WTC11 (cell line): Measurements from ENCODE around the gene CLCN4. TPM values are rescaled to one million over a fixed set of nuclear protein-coding genes. Genes with fewer than 3 reads are reported as not detected.

Experiments used
- ATAC-seq: fragments of 200-7000 bp; cut with Tn5 transposase; 2 replicates; pipeline ENCODE4 v1.10.0; 2021; ENCODE audit warnings: mild to moderate bottlenecking, moderate library complexity
- CTCF ChIA-PET: fragments of 300-600 bp; sonication (Branson Sonifier 250); formaldehyde crosslinking; loops from one replicate; lab custom pipeline; 2021; ENCODE audit warnings: antibody characterized with exemption; lab: Charles Lee
- POLR2A ChIA-PET: fragments of 350-600 bp; sonication (Branson Sonifier 250); formaldehyde crosslinking; loops from one replicate; lab custom pipeline; 2021; ENCODE audit warnings: antibody characterized with exemption; lab: Charles Lee
- DNase-seq: peaks from one replicate; pipeline ENCODE4 v3.0.0; 2021; ENCODE audit warnings: low spot score
- H3K27ac Mint-ChIP-seq: 2 replicates; pipeline ENCODE4 v1.8.0; 2021; ENCODE audit warnings: mixed read lengths
- H3K27me3 Mint-ChIP-seq: 2 replicates; pipeline ENCODE4 v1.8.0; 2021; ENCODE audit warnings: low read depth, mild to moderate bottlenecking, moderate library complexity, mixed read lengths
- H3K36me3 Mint-ChIP-seq: 2 replicates; pipeline ENCODE4 v1.8.0; 2021; ENCODE audit warnings: mixed read lengths
- H3K4me1 Mint-ChIP-seq: 2 replicates; pipeline ENCODE4 v1.8.0; 2022; ENCODE audit warnings: mixed read lengths
- H3K4me3 Mint-ChIP-seq: 2 replicates; pipeline ENCODE4 v1.8.0; 2021; ENCODE audit warnings: mild to moderate bottlenecking, moderate library complexity, mixed read lengths
- H3K9me3 Mint-ChIP-seq: 2 replicates; pipeline ENCODE4 v1.8.0; 2021; ENCODE audit warnings: mixed read lengths
- CBFB ChIP-seq: sonication (generic); formaldehyde crosslinking; IDR thresholded peaks from 2 replicates; pipeline ENCODE4 v1.8.1; 2022; ENCODE audit warnings: mild to moderate bottlenecking, low read depth, missing genetic modification reagents
- HMGA2 ChIP-seq: fragments of 250-450 bp; sonication (Bioruptor Pico); IDR thresholded peaks from 2 replicates; pipeline ENCODE4 v1.4.0; 2021; ENCODE audit warnings: mild to moderate bottlenecking, moderate library complexity
- IRF2 ChIP-seq: sonication (generic); formaldehyde crosslinking; IDR thresholded peaks from 2 replicates; pipeline ENCODE4 v1.8.0; 2022; ENCODE audit warnings: low read depth, missing genetic modification reagents, borderline replicate concordance
- JUN ChIP-seq: sonication (generic); formaldehyde crosslinking; IDR thresholded peaks from 2 replicates; pipeline ENCODE4 v1.8.0; 2023; ENCODE audit warnings: mild to moderate bottlenecking, missing genetic modification reagents
- MXD4 ChIP-seq: fragments of 250-450 bp; sonication (Bioruptor Pico); IDR thresholded peaks from 2 replicates; pipeline ENCODE4 v1.8.0; 2021; ENCODE audit warnings: mild to moderate bottlenecking, moderate library complexity, borderline replicate concordance
- NFATC4 ChIP-seq: fragments of 250-450 bp; sonication (Bioruptor Pico); IDR thresholded peaks from 2 replicates; pipeline ENCODE4 v1.9.0; 2021; ENCODE audit warnings: mild to moderate bottlenecking
- NR1H2 ChIP-seq: sonication (generic); formaldehyde crosslinking; IDR thresholded peaks from 2 replicates; pipeline ENCODE4 v1.9.0; 2021; ENCODE audit warnings: mild to moderate bottlenecking, moderate library complexity, missing genetic modification reagents
- NR3C1 ChIP-seq: sonication (generic); formaldehyde crosslinking; conservative IDR thresholded peaks from 2 replicates; pipeline ENCODE4 v1.8.1; 2023; ENCODE audit warnings: low read depth, mild to moderate bottlenecking, missing genetic modification reagents
- PRRX2 ChIP-seq: fragments of 250-450 bp; sonication (Bioruptor Pico); IDR thresholded peaks from 2 replicates; pipeline ENCODE4 v1.8.0; 2021; ENCODE audit warnings: mild to moderate bottlenecking
- RELA ChIP-seq: sonication (generic); formaldehyde crosslinking; IDR thresholded peaks from 2 replicates; pipeline ENCODE4 v1.8.1; 2022; ENCODE audit warnings: missing genetic modification reagents, mild to moderate bottlenecking, borderline replicate concordance
- SMAD4 ChIP-seq: sonication (generic); formaldehyde crosslinking; IDR thresholded peaks from 2 replicates; pipeline ENCODE4 v1.8.0; 2022; ENCODE audit warnings: mild to moderate bottlenecking, missing genetic modification reagents
- TCF7 ChIP-seq: sonication (generic); formaldehyde crosslinking; IDR thresholded peaks from 2 replicates; pipeline ENCODE4 v1.8.0; 2022; ENCODE audit warnings: mild to moderate bottlenecking, low read depth, missing genetic modification reagents, moderate library complexity
- TP53 ChIP-seq: sonication (generic); formaldehyde crosslinking; IDR thresholded peaks from 2 replicates; pipeline ENCODE4 v1.8.1; 2023; ENCODE audit warnings: mild to moderate bottlenecking, missing genetic modification reagents
- ZNF396 ChIP-seq: fragments of 250-450 bp; sonication (Bioruptor Pico); IDR thresholded peaks from 2 replicates; pipeline ENCODE4 v1.8.0; 2021; ENCODE audit warnings: mild to moderate bottlenecking, moderate library complexity, borderline replicate concordance
- ZNF671 ChIP-seq: fragments of 250-450 bp; sonication (Bioruptor Pico); IDR thresholded peaks from 2 replicates; pipeline ENCODE4 v1.8.0; 2021; ENCODE audit warnings: mild to moderate bottlenecking
- total RNA-seq: library from RNA; stranded (reverse); gene quantifications from 3 replicates; pipeline ENCODE4 v1.2.3, GENCODE V29; 2021
- TF ChIP-seq, protein P1 (sequence below): sonication (generic); formaldehyde crosslinking; IDR thresholded peaks from 2 replicates; pipeline ENCODE4 v1.8.1; 2022; ENCODE audit warnings: mild to moderate bottlenecking, moderate library complexity, missing genetic modification reagents
- TF ChIP-seq, protein P2 (sequence below): fragments of 250-450 bp; sonication (Bioruptor Pico); IDR thresholded peaks from 2 replicates; pipeline ENCODE4 v1.9.0; 2021; ENCODE audit warnings: mild to moderate bottlenecking
- TF ChIP-seq, protein P3 (sequence below): sonication (generic); formaldehyde crosslinking; IDR thresholded peaks from 2 replicates; pipeline ENCODE4 v1.8.0; 2023; ENCODE audit warnings: missing genetic modification reagents
- TF ChIP-seq, protein P4 (sequence below): sonication (generic); formaldehyde crosslinking; IDR thresholded peaks from 2 replicates; pipeline ENCODE4 v1.8.1; 2023; ENCODE audit warnings: mild to moderate bottlenecking, moderate library complexity, missing genetic modification reagents
- TF ChIP-seq, protein P5 (sequence below): fragments of 250-450 bp; sonication (Bioruptor Pico); conservative IDR thresholded peaks from 2 replicates; pipeline ENCODE4 v1.9.0; 2021; ENCODE audit warnings: mild to moderate bottlenecking
- TF ChIP-seq, protein P6 (sequence below): sonication (generic); formaldehyde crosslinking; IDR thresholded peaks from 2 replicates; pipeline ENCODE4 v1.8.0; 2022; ENCODE audit warnings: mild to moderate bottlenecking, missing genetic modification reagents
- TF ChIP-seq, protein P7 (sequence below): sonication (generic); formaldehyde crosslinking; IDR thresholded peaks from 2 replicates; pipeline ENCODE4 v1.8.0; 2022; ENCODE audit warnings: mild to moderate bottlenecking, missing genetic modification reagents

The CLCN4 gene
- total RNA-seq, 1 experiment from 2014 or later, result 8.9 TPM

DNA sequence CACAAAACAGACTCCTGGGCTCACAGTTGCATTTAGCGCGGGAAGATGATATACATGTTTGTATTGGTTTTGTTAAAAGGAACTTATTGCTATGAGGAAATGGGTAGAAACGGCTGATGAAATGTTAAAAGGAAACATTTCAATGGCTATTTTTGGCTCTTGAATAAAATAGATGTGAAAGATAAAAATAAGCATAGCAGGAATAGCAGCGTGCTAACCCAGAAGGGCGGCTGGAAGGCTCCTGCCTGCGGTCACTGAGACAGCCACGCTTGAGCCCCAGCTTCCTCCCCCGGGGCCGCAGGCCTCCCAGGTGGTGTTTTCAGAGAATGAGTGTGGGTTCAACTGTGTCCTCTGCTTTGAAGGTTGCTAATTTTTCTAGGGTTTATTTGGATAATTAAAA lies 35.0 kb upstream of the CLCN4 start:
- Mint-ChIP-seq H3K27me3 (no peaks in the 10 kb centered on the region), H3K27ac (no peak overlapping the region), H3K36me3 (peaks cover 66% of the 10 kb centered on the region), H3K9me3 (peaks cover 34% of the 10 kb centered on the region), H3K4me1 (no peaks in the 10 kb centered on the region), H3K4me3 (no peak overlapping the region)
- CTCF ChIA-PET, result no interaction called here
- POLR2A ChIA-PET, result no interaction called here
- TF ChIP-seq MXD4 (CRISPR knock-in tag), result no peak
- TF ChIP-seq TP53 (CRISPR knock-in tag), result no peak
- TF ChIP-seq ZNF396 (CRISPR knock-in tag), result no peak
- TF ChIP-seq ZNF671 (CRISPR knock-in tag), result no peak
- TF ChIP-seq RELA (CRISPR knock-in tag), result no peak
- no peak for TF ChIP-seq CBFB (CRISPR knock-in tag)
- TF ChIP-seq NR3C1 (CRISPR knock-in tag), result no peak
- TF ChIP-seq, protein P1, sequence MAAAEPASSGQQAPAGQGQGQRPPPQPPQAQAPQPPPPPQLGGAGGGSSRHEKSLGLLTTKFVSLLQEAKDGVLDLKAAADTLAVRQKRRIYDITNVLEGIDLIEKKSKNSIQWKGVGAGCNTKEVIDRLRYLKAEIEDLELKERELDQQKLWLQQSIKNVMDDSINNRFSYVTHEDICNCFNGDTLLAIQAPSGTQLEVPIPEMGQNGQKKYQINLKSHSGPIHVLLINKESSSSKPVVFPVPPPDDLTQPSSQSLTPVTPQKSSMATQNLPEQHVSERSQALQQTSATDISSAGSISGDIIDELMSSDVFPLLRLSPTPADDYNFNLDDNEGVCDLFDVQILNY (CRISPR knock-in tag), result no peak
- DNase-seq, result no peak
- no peak for ATAC-seq

DNA sequence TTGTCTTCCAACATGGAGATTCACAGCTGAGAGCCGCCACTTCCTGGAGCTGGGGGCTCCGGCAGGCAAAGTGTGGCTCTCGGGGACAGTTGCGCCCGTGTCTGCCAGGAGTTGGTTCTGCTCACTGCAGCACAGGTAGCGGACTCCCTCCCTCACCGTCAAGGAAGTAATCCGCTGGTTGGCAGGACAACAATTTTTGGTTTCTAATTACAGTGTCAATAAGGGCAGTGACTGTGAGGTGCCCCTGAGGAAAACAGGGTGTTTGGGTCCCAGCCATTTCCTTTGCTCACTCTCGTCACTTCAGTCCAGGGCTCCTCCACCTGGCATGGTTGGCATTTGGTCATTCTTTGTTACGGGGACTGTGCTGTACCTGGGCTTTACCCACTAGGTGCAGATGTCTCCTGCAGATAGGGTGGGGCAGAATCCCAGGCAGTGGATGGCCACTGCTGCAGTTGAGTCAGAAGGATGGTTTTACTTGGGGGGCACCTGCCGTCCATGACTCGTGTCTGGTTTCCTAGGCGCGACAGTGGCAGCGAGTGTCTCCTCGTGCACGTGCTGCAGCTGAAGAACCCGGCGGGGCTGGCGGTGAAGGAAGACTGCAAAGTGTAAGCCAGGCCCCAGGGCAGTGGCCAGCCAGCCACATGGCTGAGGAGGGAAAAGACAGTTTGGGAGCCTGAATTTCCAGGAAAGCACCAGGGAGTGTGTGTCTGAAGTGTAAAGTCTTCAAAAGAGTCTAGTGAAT lies 32.1 kb upstream of the CLCN4 start:
- TF ChIP-seq IRF2 (CRISPR knock-in tag), result no peak
- no peak for TF ChIP-seq TCF7 (CRISPR knock-in tag)
- TF ChIP-seq, all 79 proteins: peak for 0
- CTCF ChIA-PET, result no interaction called here
- H3K9me3 Mint-ChIP-seq, result peaks cover 17% of the 10 kb centered on the region
- no peak overlapping the region for H3K27ac Mint-ChIP-seq
- ATAC-seq (no peak), DNase-seq (no peak)
- H3K27me3 Mint-ChIP-seq, result no peaks in the 10 kb centered on the region
- H3K4me1 Mint-ChIP-seq, result no peaks in the 10 kb centered on the region
- peaks cover 57% of the 10 kb centered on the region for H3K36me3 Mint-ChIP-seq
- no peak overlapping the region for H3K4me3 Mint-ChIP-seq
- POLR2A ChIA-PET, result no interaction called here

DNA sequence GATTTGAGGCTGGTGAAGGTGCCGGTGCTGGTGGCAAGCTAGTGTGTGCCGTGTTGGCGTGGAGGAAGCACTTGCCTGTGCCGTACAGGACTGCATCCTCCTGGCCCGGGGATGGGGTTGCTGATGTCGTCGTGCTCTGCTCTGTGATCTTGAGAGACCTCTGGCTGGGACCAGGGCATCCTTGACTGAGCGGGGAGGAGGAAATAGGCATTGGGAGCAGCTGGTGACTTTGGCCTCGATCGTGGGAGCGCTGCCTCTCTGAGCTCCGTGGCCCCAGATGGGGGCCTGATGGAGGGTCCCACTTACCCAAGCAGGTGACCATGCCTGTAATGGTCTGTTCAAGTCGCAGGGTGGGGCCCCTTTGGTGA lies 31.5 kb upstream of the CLCN4 start:
- POLR2A ChIA-PET, result no interaction called here
- TF ChIP-seq, protein P2, sequence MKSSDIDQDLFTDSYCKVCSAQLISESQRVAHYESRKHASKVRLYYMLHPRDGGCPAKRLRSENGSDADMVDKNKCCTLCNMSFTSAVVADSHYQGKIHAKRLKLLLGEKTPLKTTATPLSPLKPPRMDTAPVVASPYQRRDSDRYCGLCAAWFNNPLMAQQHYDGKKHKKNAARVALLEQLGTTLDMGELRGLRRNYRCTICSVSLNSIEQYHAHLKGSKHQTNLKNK, result no peak
- TF ChIP-seq TP53 (CRISPR knock-in tag) (no peak), NFATC4 (no peak), PRRX2 (CRISPR knock-in tag) (no peak), NR1H2 (CRISPR knock-in tag) (no peak), HMGA2 (CRISPR knock-in tag) (no peak), JUN (CRISPR knock-in tag) (no peak), SMAD4 (CRISPR knock-in tag) (no peak)
- TF ChIP-seq, protein P3, sequence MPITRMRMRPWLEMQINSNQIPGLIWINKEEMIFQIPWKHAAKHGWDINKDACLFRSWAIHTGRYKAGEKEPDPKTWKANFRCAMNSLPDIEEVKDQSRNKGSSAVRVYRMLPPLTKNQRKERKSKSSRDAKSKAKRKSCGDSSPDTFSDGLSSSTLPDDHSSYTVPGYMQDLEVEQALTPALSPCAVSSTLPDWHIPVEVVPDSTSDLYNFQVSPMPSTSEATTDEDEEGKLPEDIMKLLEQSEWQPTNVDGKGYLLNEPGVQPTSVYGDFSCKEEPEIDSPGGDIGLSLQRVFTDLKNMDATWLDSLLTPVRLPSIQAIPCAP, result no peak
- TF ChIP-seq, protein P4, sequence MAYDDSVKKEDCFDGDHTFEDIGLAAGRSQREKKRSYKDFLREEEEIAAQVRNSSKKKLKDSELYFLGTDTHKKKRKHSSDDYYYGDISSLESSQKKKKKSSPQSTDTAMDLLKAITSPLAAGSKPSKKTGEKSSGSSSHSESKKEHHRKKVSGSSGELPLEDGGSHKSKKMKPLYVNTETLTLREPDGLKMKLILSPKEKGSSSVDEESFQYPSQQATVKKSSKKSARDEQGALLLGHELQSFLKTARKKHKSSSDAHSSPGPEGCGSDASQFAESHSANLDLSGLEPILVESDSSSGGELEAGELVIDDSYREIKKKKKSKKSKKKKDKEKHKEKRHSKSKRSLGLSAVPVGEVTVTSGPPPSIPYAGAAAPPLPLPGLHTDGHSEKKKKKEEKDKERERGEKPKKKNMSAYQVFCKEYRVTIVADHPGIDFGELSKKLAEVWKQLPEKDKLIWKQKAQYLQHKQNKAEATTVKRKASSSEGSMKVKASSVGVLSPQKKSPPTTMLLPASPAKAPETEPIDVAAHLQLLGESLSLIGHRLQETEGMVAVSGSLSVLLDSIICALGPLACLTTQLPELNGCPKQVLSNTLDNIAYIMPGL (CRISPR knock-in tag), result no peak
- TF ChIP-seq, protein P5, sequence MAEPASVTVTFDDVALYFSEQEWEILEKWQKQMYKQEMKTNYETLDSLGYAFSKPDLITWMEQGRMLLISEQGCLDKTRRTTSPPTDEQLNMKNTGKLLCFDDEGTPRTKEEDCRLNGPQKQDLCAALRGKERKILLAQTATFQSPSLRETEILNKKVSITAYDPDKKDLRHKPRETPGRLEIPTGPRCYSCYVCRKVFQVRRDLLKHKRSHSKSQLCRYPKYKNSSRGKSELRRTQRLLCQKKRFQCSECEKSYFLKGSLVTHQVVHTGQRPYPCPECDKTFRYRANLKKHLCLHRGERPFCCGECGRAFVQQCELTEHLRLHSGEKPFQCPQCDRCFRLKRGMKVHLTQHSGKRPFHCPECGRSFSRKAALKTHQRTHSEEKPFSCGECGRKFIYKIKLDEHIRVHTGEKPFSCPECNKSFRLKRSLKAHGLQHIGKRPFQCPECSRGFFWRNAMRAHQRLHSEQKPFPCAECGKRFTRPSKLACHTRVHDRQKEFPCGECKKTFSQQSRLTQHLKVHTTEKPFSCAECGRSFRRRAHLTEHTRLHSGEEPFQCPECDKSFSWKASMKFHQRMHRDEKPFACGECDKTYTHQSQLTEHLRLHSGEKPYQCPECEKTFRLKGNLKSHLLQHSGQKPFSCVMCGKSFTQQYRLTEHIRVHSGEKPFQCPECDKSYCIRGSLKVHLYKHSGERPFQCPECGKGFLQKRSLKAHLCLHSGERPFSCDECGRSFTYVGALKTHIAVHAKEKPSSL, result no peak
- TF ChIP-seq, protein P6, sequence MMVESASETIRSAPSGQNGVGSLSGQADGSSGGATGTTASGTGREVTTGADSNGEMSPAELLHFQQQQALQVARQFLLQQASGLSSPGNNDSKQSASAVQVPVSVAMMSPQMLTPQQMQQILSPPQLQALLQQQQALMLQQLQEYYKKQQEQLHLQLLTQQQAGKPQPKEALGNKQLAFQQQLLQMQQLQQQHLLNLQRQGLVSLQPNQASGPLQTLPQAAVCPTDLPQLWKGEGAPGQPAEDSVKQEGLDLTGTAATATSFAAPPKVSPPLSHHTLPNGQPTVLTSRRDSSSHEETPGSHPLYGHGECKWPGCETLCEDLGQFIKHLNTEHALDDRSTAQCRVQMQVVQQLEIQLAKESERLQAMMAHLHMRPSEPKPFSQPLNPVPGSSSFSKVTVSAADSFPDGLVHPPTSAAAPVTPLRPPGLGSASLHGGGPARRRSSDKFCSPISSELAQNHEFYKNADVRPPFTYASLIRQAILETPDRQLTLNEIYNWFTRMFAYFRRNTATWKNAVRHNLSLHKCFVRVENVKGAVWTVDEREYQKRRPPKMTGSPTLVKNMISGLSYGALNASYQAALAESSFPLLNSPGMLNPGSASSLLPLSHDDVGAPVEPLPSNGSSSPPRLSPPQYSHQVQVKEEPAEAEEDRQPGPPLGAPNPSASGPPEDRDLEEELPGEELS (CRISPR knock-in tag), result no peak
- TF ChIP-seq, protein P7, sequence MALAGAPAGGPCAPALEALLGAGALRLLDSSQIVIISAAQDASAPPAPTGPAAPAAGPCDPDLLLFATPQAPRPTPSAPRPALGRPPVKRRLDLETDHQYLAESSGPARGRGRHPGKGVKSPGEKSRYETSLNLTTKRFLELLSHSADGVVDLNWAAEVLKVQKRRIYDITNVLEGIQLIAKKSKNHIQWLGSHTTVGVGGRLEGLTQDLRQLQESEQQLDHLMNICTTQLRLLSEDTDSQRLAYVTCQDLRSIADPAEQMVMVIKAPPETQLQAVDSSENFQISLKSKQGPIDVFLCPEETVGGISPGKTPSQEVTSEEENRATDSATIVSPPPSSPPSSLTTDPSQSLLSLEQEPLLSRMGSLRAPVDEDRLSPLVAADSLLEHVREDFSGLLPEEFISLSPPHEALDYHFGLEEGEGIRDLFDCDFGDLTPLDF (CRISPR knock-in tag), result no peak

More for the DNA sequence above, 31.5 kb upstream of the CLCN4 start:
- CTCF ChIA-PET, result no interaction called here
- no peak for ATAC-seq
- DNase-seq, result no peak
- no peaks in the 10 kb centered on the region for H3K27me3 Mint-ChIP-seq
- H3K36me3 Mint-ChIP-seq, result peaks cover 60% of the 10 kb centered on the region
- H3K9me3 Mint-ChIP-seq, result peaks cover 15% of the 10 kb centered on the region
- H3K4me3 Mint-ChIP-seq, result no peak overlapping the region
- no peak overlapping the region for H3K27ac Mint-ChIP-seq
- H3K4me1 Mint-ChIP-seq, result no peaks in the 10 kb centered on the region
